WI38 (cell line): Measurements from ENCODE around the gene DDX31.

Experiments used
- H3K4me3 ChIP-seq: 2 replicates; pipeline ENCODE4 v1.5.1; 2011; ENCODE audit warnings: low read depth, mild to moderate bottlenecking, control low read depth, low read length
- TF ChIP-seq, protein P1 (sequence below): IDR thresholded peaks from 2 replicates; pipeline ENCODE4 v1.5.1; 2012; ENCODE audit warnings: low read depth, mild to moderate bottlenecking, control low read depth, low read length

The DDX31 gene

GRCh38 chr9:132545578-132545977, 124.2 kb downstream of the DDX31 start:
- TF ChIP-seq, protein P1, sequence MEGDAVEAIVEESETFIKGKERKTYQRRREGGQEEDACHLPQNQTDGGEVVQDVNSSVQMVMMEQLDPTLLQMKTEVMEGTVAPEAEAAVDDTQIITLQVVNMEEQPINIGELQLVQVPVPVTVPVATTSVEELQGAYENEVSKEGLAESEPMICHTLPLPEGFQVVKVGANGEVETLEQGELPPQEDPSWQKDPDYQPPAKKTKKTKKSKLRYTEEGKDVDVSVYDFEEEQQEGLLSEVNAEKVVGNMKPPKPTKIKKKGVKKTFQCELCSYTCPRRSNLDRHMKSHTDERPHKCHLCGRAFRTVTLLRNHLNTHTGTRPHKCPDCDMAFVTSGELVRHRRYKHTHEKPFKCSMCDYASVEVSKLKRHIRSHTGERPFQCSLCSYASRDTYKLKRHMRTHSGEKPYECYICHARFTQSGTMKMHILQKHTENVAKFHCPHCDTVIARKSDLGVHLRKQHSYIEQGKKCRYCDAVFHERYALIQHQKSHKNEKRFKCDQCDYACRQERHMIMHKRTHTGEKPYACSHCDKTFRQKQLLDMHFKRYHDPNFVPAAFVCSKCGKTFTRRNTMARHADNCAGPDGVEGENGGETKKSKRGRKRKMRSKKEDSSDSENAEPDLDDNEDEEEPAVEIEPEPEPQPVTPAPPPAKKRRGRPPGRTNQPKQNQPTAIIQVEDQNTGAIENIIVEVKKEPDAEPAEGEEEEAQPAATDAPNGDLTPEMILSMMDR = no peak

GRCh38 chr9:132543960-132544359, 125.8 kb downstream of the DDX31 start:
- TF ChIP-seq, protein P1 = no peak
- no peak overlapping the region for H3K4me3 ChIP-seq

More at GRCh38 chr9:132545578-132545977, 124.2 kb downstream of the DDX31 start:
- no peak overlapping the region for H3K4me3 ChIP-seq

DNA sequence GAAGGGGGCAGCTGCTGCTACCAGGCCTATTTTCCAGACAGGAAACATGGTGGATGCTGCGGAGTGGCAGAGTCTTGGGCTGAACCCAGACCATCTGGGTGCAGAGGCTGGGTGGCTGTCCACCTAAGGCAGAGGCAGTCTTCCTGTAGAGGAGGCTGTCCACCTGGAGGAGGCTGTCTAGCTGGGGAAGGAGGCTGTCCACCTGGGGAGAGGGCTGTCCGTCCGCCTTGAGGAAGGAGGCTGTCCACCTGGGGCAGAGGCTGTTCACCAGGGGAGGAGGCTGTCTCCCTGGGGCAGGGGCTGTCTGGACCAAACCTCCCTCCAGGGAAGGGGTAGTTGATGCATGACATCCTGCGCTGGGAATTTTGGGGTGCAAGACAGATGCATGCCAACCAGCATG, 126.5 kb downstream of the DDX31 start:
- TF ChIP-seq, protein P1 = no peak
- no peak overlapping the region for H3K4me3 ChIP-seq
